Measurements from ENCODE around the gene BGN.

The BGN gene

DNA sequence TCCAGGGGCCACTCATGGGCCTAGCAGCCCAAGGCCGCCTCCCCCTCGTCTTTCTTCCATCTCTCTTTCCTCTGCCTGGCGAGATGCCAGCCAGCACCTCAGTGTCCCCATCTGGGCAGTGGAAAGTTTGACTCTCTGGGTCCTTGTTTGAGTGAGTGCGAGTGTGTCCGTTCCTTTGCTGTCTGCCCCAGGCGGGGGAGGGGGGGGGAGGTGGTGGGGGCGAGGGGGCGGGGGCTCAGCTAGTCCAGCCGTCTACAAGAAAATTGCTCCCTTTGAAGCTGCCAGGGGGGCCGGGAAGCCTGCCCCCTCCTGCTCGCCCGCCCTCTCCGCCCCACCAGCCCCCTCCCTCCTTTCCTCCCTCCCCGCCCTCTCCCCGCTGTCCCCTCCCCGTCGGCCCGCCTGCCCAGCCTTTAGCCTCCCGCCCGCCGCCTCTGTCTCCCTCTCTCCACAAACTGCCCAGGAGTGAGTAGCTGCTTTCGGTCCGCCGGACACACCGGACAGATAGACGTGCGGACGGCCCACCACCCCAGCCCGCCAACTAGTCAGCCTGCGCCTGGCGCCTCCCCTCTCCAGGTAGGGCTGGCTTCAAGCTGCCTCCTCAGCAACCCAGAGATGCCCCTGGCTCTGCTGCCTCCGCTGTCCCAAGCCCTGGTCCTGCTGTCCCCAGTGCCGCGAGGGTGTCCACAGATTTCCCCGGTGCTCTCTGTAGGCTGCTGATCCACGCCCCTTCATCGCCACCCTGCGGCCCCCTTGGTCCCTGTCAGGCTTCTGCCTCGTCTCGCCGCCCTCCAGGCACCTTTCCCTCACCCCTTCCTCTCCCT is at the start of gene BGN:
TSS of gene BGN (plus strand) at position 440 of the 821 bp plus-strand sequence. CDS start 9,652 bp downstream, outside the sequence.
- DNase-seq (ENCODE audit: low spot score): no peak

DNA sequence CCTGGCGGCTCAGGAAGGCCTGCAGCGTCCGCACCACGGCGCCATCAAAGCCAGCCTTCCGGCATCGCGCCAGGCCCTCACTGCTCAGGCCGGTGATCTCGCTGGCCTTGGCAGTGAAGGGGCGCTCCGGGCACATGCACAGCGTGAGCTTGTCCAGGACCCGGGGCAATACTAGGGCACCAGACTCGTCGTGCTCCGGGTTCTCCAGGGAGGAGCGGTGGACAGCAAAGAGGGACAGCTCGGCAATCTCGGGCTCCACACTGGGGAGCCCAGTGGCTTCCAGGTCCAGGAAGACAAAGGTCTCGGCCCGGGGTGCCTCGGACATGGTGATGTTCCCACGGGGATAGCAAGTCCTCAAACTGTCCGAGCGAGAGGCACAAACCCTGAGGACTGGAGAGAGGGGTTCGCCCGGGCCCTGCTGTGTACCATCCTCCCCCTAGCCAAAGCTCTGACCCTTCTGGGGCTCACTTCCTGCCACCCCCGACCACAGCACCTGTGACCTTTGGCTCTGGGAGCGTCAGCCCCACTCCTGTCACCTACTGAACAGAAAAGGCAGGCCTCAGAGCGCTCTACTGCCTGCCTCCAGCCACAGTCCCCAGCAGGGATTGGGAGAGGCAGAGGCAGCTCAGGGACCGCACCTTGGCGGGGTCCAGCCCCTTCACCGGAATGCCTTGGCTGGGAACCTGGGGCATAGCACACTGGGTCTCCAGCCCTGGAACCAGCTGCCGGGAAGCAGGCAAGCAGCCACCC is 49.5 kb upstream of the BGN start:
- DNase-seq (ENCODE audit: low spot score): no peak

DNA sequence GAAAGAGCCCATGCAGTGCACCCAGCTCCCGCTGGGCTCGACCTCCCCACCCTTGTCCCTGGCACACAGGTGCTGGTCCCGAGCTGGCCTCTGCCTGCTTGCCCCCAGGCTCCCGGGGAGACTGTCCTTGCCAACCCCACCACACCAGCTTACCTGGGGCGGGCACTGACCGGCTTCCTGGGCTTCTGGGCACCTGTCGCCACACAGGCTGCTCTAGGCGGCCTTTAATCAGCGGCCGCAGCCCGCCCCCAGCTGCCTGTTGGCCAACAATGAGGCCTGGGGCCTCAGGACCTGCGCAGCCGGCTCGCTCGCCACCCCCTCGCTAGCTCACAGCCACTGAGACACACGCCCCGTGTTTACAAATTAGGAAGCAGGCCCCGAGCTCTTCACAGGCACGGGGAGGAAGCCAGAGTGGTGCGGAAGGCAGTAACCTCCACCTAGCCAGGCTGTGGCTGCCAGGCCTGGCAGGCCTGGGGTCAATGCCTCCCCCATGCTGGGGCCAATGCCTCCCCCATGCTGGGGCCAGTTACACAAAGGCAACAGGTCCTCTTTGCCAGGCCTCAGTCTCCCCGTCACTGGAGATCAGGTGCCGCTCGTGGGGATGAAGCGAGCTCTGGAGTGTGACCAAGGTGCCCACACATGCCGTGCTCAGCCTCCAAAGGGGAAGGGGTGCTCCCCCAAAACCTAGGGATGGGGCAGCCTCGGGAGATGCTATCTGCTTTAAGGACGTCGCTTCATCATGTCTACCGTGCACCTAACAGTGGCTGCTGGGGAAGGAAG is 48.7 kb upstream of the BGN start, which contains the start of gene TREX2:
TSS of gene TREX2 (minus strand) at position 201 of the 780 bp plus-strand sequence. CDS start 626 bp downstream, outside the sequence.
- no peak for DNase-seq (ENCODE audit: low spot score)

DNA sequence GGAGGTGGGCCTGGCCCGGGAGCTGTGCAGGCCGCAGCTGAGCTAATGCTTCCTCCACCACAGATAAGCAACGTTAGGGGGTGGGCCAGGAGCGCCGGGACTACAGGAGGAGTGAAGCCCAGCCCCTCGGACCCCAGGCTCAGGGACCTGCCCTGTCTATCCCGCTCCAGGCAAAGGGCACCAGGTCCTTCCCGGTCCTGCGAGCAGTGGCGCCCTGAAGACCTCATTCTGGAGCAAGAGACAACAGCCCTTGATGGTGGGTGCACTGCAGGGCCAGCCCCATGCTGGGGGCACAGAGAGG is 48.2 kb upstream of the BGN start:
- DNase-seq (ENCODE audit: low spot score): no peak

DNA sequence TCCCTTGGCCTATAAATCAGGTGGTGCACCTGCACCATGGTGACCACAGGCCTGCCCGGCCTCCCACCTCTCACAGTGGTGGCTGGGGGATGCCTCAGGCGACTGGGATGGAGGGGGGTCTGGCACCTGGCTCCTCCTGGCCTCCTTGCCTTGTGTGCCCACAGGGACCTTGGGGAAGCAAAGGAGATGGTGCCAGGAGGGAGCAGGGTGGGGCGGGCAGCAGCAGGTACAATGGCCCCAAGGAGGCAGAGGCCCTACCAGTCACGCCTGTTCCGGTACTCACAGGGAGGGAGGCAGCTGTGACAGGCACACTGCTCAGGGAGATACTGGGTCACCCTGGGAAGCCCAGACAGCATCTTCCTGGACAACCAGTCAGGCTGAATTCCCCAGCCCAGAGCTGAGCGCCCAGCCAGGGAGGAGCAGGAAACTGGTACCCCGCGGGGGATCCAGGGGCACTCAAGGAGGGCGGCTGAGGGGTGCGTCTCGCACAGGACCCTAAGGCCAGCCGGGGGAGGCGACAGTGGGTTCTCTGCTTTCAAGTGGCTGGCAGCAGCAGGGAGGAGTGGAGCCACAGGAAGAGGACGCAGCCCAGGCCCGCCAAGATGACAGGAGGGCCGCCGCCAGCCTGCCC is 47.7 kb upstream of the BGN start:
- no peak for DNase-seq (ENCODE audit: low spot score)

DNA sequence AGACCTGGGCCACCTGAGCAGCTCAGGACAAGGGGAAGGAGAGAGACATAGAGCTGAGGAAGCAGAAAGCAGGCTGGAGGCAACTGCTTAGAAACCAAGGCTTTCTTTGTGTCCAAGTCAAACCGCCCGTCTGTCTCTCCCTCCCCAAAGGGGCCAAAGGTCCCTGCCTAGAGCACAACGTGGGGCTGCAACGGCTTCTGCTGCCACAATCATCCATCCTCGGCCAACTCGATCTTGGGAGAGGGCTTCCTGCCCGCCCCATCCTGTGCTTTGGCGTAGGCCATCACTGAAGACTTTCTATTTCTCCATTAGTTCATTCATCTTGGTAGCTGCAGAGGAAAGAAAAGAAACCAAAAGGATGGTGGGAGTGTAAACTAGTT is 47.2 kb upstream of the BGN start:
- no peak for DNase-seq (ENCODE audit: low spot score)

GRCh38 chrX:153448556-153449367 is 46.0 kb upstream of the BGN start:
- DNase-seq (ENCODE audit: low spot score): no peak

DNA sequence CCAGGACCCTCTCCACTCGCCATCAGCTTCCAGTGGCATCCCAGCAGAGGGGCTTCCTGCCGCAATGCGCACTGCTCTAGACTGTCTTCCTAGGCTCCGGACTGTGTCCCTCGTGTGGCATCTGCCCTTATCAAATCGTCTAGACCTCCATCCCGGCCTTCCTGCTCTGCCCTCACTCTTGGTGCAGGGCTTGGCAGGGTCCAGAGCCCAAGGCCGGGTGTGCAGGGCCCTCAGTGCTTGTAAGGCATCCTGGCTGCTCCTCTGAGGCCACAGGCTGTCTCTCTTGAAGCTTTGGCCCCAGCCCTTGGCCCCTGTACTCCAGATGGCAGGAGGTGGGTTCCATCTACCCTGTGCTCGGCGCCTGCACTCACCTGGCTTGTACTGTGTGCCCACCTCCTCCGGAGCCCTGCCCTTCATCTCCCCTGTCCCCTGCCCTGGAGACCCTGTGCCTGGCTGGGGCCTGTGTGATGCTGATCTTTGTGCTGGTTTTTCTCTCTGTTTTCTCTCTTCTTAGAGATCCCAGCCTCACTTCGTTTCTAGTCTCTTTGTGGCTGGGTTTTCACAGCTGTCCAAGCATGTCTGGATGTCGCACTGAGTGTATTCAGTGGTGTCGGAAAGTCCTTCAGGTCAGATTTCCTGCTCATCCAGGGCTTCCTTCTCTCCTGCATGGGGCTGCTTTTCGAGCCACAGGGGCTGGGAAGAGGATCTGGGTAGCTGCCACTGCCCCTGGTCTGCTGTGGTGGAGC is 45.2 kb upstream of the BGN start:
- no peak for DNase-seq (ENCODE audit: low spot score)

DNA sequence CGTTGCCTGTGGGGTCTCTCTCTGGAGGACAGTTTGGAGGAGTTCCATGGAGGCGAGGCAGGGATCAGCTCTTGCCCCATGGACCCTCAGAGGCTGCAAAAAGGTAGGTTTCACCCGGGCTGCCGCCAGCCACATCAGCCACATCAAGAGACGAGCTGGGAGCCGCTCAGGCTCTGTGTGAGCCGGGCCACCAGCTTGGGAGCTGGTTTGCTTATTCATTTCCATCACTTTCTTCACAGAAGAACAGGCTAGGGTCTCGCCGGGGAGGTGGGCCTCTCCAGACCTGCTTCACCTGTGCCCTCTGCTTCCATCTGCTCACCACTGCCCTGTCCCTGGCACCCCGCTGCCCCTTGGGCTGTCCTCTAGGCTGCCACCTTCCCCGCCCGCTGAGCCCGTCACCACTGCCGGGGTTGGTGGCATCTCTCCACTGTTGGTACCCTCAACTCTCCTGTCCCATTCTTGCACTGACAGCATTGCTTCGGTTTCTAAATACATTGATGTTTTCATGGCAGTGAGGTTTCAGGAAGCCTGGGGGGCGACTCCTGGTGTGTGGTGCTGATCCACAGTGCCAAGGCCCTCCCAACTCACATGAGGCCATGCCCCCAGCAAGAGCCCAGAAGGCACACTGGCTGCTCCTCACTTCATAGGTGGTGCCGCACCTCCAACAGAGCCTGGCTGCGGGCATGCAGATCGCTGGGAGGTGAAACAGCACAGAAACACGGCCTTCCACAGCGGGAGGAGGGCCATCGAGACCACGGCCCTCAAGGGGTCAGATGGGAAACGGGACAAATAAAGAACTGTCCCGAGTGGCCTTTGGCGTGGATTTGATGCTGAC is 44.4 kb upstream of the BGN start:
- DNase-seq (ENCODE audit: low spot score): no peak

DNA sequence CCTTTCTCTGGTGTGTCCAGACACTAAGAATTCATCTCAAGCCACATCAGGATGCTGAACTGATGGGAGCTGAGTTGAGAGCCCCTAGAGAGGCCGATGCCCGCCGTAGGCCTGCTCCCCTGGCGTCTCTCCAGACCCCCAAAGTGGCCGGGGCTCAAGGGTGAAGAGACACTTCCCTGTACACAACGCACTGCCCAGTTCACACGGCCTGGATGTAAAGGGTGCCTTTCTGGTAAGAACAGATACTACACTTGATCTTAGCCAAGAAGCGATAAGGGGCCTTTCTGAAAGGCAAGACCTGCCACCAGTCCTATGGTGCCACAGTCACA is 43.9 kb upstream of the BGN start:
- no peak for DNase-seq (ENCODE audit: low spot score)

- no peak for DNase-seq (ENCODE audit: low spot score)
These were observed 39.8 kb upstream of the BGN start for GRCh38 chrX:153454901-153455550.

DNA sequence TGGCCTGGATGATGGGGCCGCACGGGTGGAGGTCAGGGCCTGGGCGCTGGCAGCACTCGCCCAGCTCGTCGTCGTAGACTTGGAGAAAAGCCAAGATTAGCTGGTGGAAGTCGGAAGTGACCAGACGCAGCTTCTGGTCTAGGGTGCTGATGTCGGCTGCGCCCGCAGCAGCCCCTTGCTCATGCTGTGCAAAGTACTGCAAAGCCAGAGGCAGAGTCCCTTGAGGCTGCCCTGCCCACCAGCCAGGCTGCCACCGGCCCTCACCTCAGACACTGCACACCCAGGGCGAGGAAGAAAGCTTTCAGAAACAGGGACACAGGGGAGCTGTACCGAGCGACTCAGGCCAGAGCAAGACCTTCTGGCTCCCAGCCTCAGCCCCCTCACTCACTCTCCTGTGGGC is 39.2 kb upstream of the BGN start:
- DNase-seq (ENCODE audit: low spot score): no peak

GRCh38 chrX:153456161-153456560 is 38.6 kb upstream of the BGN start:
- DNase-seq (ENCODE audit: low spot score): no peak

- DNase-seq (ENCODE audit: low spot score): no peak
These were observed 38.1 kb upstream of the BGN start for GRCh38 chrX:153456704-153457103.

GRCh38 chrX:153457136-153457825 is 37.5 kb upstream of the BGN start:
- no peak for DNase-seq (ENCODE audit: low spot score)

GRCh38 chrX:153457827-153458466 is 36.8 kb upstream of the BGN start:
- DNase-seq (ENCODE audit: low spot score): no peak

DNA sequence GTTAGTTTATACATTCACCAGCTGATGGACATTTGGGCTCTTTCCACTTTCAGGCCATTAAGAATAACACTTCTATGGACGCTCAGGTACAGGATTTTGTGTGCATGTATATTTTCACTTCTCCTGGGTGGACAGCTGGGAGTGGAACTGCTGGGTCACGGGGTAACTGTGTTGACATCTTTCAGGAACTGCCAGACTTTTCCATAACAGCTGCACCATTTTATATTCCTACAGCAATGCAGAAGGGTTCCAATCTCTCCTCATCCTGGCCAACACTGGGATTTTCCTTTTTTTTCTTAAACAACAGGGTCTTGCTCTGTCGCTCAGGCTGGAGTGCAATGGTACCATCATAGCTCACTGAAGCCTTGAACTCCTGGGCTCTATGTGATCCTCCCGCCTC is 36.3 kb upstream of the BGN start:
- no peak for DNase-seq (ENCODE audit: low spot score)

GRCh38 chrX:153459986-153460385 is 34.8 kb upstream of the BGN start:
- DNase-seq (ENCODE audit: low spot score): no peak
